Cardiac fibroblast (primary cell): Measurements from ENCODE around the gene PSMG3.

Experiments used
- DNase-seq, 2 donors: peaks; one replicate each; pipeline versions ENCODE4 v3.0.0 to v3.0.0-alpha.2; 2010; ENCODE audit warnings: low read depth in 2 of 2
- H3K4me3 ChIP-seq, 2 donors: replicated peaks in 1 of 2; 1 replicate in 1 of 2; 2 replicates in 1 of 2; pipeline ENCODE4 v1.5.1; 2011; ENCODE audit warnings: low read depth in 2 of 2, low read length in 2 of 2, mild to moderate bottlenecking in 2 of 2, moderate library complexity in 1 of 2
- TF ChIP-seq, protein P1 (sequence below): IDR thresholded peaks from one replicate; pipeline ENCODE4 v1.5.1; 2011; ENCODE audit warnings: low read depth, mild to moderate bottlenecking, low read length, inconsistent platforms

Gene PSMG3

DNA sequence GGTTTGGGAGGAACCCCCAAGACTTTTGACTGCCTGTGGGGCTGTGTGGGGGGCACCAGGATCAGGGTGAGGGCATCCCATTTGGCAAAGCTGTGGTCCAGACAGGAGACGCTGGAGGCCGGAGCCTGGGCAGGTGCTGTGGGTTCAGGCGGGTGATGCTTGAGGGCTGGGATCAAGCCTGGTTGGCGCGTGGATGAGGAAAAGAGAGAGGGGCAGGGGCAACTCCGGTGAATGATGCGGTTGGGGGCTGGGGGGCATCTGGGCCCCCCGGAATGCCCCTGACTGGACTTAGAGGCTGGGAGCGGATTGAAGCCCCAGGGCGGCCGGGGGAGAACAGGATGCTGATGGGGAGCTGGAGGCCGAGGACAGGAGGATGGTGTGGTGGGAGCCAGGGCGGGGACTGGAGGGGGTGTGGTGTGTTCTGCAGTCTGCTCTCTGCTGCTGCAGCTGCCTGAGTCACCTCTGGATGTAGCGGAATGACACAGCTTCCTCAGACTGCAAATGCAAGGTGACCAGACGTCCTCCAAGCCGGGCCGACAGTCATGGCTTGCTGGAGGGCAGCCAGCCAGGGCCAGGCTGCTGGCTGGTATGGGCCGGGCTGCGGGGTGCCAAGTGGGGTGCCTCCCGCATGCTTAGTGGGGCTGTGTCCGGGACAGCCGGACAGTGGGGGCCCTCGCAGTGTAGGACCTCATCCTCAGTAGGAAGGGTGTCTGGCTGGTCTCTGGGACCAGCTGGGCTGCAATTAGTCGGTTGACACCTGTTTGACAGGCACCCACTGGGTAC, 36.1 kb downstream of the PSMG3 start:
- TF ChIP-seq, protein P1, sequence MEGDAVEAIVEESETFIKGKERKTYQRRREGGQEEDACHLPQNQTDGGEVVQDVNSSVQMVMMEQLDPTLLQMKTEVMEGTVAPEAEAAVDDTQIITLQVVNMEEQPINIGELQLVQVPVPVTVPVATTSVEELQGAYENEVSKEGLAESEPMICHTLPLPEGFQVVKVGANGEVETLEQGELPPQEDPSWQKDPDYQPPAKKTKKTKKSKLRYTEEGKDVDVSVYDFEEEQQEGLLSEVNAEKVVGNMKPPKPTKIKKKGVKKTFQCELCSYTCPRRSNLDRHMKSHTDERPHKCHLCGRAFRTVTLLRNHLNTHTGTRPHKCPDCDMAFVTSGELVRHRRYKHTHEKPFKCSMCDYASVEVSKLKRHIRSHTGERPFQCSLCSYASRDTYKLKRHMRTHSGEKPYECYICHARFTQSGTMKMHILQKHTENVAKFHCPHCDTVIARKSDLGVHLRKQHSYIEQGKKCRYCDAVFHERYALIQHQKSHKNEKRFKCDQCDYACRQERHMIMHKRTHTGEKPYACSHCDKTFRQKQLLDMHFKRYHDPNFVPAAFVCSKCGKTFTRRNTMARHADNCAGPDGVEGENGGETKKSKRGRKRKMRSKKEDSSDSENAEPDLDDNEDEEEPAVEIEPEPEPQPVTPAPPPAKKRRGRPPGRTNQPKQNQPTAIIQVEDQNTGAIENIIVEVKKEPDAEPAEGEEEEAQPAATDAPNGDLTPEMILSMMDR, result no peak
- peak overlapping the region in 1 of 2 donors; percentile 72 for H3K4me3 ChIP-seq
- DNase-seq, result peak; percentile 67 to 92

DNA sequence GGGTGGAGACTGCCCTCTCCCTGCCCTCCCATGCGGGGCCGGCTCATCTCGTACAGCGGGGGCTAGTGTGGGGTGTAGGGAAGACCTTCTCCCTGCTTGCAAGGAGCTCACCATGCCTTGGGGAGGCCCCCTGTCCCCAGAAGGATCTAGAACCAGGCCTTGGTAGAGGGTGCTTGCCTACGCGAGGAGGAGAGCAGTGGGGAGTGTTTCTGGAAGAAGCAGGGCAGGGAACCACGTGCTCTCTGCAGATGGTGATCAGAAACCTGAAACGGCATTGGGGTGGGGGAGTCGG, 36.6 kb downstream of the PSMG3 start:
- no peak for DNase-seq
- H3K4me3 ChIP-seq, result peak overlapping the region; percentile 68 to 72
- TF ChIP-seq, protein P1, result no peak

DNA sequence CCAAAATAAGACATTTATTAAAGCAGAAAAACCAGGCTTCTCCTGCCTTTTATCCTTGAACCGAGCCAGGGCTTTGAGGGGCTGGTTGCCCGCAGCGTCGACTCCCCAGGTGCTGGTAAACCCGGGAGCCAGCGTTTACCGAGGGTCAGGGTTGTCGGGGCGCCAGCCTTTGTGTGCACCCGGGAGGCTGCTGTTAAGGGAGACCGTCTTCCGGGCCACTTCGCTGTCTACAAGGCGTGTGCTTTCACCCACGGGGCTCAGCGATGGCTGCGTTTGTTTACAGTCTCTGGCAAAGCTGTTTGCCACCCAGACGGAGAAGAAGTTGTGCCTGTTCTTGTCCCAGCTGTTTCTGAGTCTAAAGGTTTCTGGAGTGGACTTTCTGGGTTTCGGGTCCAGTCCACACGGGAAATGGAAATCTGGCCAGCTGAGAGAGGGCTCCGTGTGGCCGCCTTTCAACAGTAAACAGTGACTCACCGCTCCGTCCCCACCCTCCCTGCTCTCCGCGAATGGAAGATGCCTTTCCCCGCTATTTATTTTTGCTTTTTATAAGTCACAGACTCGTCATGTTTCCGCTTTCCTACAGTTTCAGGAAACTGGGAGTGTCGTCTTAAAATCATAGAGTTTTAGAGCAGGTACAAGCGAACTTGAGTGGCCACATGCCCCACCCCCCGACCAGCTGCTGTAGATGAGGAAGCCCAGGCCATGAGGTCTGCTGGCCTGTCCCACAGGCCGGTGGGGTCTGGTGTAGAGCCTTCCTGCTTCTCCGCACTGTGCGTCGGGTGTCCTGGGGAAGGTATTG, 37.2 kb downstream of the PSMG3 start:
- DNase-seq, result peak; percentile 91 to 95
- H3K4me3 ChIP-seq, result peak overlapping the region; percentile 68 to 72
- TF ChIP-seq, protein P1, result no peak

DNA sequence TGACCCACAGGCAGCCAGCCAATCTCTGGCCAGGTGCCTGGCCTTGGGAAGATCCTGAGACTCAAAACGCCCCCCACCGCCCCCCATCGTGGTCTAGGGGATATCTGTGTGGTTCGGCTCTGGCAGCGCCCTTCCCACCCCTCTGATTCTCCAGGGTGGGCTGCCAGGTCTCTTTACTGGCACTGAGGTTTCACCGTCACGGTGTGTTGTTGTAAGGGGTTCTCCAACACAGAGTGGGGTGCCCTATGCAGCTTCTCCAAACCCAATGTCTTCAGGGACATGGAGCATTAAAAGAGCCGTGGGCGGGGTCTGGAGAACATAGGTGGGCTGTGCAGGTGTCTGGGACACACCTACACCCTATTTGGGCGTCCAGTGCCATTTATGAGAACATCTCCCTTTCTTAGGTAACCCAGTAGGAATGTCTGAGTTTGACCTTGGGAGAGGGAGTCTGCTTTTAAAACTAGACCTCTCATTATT, 37.8 kb downstream of the PSMG3 start:
- TF ChIP-seq, protein P1, result no peak
- H3K4me3 ChIP-seq, result peak overlapping the region; percentile 68 to 72
- DNase-seq, result no peak

DNA sequence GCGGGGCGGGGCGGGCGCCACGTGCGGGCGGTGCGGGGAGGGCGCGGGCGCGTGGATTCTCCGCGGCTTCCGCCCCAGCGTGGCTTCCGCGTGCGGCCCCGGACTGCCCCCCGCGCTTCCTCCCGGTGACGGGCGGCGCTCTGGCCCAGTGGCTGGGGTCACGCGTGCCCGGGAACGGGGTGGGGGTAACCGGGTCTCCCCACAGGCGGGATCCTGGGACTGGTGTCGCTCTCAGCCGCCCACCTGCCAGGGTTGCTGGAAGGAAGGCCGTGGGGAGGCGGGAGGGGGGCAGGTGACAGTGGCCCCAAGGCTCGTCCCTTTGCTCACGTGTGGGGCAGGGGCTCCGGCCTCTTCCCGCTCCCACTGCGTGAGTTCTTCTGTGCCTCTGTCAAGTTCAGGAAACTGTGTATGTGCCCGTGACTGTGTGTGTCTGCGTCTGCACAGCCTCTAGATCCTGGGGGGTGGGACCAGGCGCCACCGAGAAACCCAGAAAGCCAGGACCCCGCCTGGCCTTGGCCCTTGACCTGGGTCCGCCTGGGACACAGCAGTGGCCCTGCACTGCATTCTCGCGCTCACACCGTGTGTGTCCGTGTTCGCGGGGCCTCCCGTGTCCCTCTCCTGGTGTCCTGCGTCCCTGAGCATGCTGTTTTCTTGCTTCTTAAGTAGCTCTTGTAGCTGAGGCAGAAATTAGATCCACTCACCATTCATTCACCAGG, 38.4 kb downstream of the PSMG3 start:
- peak overlapping the region; percentile 68 to 72 for H3K4me3 ChIP-seq
- DNase-seq, result peak in 1 of 2 donors; percentile 46
- TF ChIP-seq, protein P1, result no peak

DNA sequence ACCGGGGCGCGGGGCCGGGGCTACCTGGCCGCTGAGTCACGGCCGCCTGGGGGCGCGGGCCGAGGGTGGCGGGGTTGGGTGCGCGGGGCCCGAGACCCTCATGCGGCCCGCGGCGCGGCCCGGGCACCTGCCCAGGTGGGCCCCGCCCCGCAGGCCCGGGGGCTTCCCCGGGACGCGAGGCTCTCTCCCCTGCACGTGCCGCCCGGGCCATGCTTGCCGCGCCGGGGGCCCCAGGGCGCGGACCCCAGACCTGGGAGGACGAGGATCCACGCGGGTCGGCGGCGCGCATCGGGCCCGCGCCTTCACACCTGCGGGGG, 38.9 kb downstream of the PSMG3 start:
- DNase-seq, result no peak
- H3K4me3 ChIP-seq, result peak overlapping the region; percentile 68 to 72
- TF ChIP-seq, protein P1, result no peak
